ENCODE results near the gene ADGRF4.

DNA sequence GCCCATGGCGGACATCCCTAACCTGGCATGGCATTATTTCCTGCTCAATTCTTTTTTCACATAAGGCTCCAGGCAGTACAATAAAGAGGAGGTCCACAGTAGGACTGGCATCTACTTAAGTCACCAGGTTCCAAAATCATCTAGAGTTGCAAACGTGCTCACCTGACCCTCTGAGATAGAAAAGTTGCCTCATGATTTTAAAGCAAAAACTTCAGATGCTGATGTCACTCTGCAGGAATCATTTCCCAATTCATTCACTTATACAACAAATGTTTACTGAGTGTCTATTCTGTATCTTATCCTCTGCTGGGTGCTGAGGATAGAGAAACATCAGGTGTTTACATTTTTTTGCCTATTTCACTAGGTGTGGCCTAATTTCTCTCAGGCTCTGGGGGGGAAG lies 2.2 kb downstream of the ADGRF4 start:
- TF ChIP-seq, protein P1, sequence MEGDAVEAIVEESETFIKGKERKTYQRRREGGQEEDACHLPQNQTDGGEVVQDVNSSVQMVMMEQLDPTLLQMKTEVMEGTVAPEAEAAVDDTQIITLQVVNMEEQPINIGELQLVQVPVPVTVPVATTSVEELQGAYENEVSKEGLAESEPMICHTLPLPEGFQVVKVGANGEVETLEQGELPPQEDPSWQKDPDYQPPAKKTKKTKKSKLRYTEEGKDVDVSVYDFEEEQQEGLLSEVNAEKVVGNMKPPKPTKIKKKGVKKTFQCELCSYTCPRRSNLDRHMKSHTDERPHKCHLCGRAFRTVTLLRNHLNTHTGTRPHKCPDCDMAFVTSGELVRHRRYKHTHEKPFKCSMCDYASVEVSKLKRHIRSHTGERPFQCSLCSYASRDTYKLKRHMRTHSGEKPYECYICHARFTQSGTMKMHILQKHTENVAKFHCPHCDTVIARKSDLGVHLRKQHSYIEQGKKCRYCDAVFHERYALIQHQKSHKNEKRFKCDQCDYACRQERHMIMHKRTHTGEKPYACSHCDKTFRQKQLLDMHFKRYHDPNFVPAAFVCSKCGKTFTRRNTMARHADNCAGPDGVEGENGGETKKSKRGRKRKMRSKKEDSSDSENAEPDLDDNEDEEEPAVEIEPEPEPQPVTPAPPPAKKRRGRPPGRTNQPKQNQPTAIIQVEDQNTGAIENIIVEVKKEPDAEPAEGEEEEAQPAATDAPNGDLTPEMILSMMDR (IDR thresholded peaks at IDR 0.05; ENCODE audit: control extremely low read depth in 1 of 3, insufficient read depth in 1 of 3, low read depth in 1 of 3, low read length in 3 of 3) = no peak
- TF ChIP-seq EGR1 (IDR thresholded peaks at IDR 0.05; ENCODE audit: borderline replicate concordance, low read depth, low read length) = no peak

Measured in H1 (cell line).